PFSK-1 (cell line): Measurements from ENCODE around the gene MAN2A2.

Experiments
- FOXP2 ChIP-seq: optimal IDR thresholded peaks from 2 replicates; pipeline ENCODE3; 2011; ENCODE audit warnings: borderline replicate concordance, control low read depth, inconsistent platforms; ENCODE audit not compliant: insufficient read depth; ENCODE audit errors: extremely low read length, extremely low read depth
- POLR2AphosphoS5 ChIP-seq: IDR thresholded peaks from 2 replicates; pipeline ENCODE4 v1.6.1; 2012; ENCODE audit warnings: low read depth, mild to moderate bottlenecking, control low read depth, low read length, moderate library complexity
- SIN3A ChIP-seq: IDR thresholded peaks from 2 replicates; pipeline ENCODE4 v1.6.1; 2012; ENCODE audit warnings: mild to moderate bottlenecking, low read length, moderate library complexity, borderline replicate concordance; ENCODE audit not compliant: insufficient read depth
- TAF1 ChIP-seq: IDR thresholded peaks from 2 replicates; pipeline ENCODE4 v1.6.1; 2012; ENCODE audit warnings: low read length, control low read depth, borderline replicate concordance; ENCODE audit not compliant: insufficient read depth
- TF ChIP-seq, protein P1 (sequence below), 2 experiments: IDR thresholded peaks; 2 replicates each; pipeline versions ENCODE4 v1.6.1 to v1.8.0; 2011 to 2012; ENCODE audit warnings: low read depth in 2 of 2, low read length in 2 of 2, control low read depth in 1 of 2, inconsistent platforms in 1 of 2, mild to moderate bottlenecking in 1 of 2, moderate library complexity in 1 of 2; ENCODE audit not compliant: insufficient read depth in 1 of 2

MAN2A2 gene

DNA sequence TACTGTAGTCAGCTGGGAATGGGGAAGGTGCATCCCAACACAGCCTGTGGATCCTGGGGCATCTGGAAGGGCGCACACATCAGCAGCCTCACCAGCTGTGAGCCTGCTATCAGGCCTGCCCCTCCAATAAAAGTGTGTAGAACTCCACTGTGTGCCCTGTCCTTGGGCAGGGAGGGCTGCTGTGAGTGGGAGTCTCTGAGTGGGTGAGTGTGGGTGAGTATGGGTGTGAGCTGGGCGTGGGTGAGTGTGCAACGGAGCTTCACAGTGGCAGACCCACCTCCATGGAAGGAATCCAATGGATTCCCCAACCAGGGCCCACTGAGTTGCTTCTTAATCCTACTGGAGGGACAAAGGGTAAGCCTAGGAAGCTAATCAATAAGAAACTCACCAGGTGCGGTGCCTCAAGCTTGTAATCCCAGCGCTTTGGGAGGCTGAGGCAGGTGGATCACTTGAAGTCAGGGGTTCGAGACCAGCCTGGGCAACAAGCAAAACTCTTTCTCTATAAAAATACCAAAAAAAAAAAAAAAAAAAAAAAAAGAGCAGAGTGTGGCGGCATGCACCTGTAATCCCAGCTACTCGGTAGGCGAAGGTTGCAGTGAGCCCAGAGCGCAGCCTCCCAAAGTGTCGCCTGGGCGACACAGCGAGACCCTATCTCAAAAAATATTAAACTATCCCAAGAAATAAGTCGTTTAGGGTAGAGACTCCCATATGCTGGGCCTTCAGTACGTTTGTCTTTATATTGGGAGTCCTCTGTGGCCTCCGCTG, 51.0 kb downstream of the MAN2A2 start:
- no peak for TF ChIP-seq POLR2AphosphoS5
- TF ChIP-seq FOXP2: peak; percentile 7
- TF ChIP-seq SIN3A: no peak
- TF ChIP-seq, protein P1, sequence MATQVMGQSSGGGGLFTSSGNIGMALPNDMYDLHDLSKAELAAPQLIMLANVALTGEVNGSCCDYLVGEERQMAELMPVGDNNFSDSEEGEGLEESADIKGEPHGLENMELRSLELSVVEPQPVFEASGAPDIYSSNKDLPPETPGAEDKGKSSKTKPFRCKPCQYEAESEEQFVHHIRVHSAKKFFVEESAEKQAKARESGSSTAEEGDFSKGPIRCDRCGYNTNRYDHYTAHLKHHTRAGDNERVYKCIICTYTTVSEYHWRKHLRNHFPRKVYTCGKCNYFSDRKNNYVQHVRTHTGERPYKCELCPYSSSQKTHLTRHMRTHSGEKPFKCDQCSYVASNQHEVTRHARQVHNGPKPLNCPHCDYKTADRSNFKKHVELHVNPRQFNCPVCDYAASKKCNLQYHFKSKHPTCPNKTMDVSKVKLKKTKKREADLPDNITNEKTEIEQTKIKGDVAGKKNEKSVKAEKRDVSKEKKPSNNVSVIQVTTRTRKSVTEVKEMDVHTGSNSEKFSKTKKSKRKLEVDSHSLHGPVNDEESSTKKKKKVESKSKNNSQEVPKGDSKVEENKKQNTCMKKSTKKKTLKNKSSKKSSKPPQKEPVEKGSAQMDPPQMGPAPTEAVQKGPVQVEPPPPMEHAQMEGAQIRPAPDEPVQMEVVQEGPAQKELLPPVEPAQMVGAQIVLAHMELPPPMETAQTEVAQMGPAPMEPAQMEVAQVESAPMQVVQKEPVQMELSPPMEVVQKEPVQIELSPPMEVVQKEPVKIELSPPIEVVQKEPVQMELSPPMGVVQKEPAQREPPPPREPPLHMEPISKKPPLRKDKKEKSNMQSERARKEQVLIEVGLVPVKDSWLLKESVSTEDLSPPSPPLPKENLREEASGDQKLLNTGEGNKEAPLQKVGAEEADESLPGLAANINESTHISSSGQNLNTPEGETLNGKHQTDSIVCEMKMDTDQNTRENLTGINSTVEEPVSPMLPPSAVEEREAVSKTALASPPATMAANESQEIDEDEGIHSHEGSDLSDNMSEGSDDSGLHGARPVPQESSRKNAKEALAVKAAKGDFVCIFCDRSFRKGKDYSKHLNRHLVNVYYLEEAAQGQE (IDR thresholded peaks at IDR 0.05; ENCODE audit: insufficient read depth in 1 of 2, low read depth in 2 of 2, low read length in 2 of 2): no peak
- no peak for TF ChIP-seq TAF1

DNA sequence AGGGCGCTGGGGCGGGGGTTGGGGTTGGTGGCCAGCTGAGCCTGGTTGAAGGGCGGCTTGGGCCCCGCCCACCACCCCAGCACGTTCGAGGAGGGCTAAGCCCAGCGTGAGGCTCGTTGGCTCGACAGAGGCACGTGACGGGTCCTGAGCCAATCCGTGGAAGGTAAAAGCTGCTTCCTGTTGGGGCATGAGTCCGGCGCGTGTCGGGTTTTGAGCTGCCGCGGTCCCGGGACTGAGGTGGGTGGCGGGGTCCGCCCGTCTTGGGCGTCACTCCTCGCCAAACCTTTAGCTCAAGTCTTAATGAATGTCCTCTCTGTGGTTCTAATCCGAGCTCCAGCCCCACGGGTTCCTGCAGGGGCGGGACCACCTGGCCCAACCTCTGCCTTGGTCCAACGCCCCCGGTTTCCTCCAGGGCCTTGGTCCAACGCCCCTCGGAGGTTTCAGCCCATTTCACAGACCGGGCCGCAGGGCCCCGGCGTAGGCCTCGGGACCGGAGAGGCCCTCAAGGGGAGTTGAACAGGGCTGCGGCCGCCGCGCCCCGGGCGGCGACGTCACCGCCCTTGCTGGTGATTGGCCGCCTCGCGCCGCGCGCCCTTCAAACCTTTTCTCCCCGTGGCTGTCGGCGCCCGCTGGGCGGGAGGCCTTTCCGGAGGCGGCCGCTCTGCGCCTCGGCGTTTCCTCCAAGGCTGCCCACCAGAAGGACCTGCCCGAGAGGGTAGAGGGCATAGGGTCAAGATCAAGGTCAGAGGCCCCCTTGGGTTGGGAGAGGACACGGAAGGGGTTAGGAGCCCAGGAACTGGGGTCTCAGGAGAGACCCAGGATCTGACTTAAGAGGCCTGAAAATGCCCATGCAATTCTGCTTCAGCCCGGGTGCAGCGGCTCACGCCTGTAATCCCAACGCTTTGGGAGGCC, 51.9 kb downstream of the MAN2A2 start, which contains the start of gene RCCD1:
Gene RCCD1, plus strand, starts transcription at position 173 of the 912 bp plus-strand sequence. CDS start 1,851 bp downstream, outside the sequence.
- TF ChIP-seq SIN3A (peak; percentile 60; the same call in 1 of the 2 replicates), FOXP2 (peak; percentile 56), TAF1 (peak; percentile 78; the same call in 1 of the 2 replicates), POLR2AphosphoS5 (peak; percentile 94)
- TF ChIP-seq, protein P1 (IDR thresholded peaks at IDR 0.05; ENCODE audit: insufficient read depth in 1 of 2, low read depth in 2 of 2, low read length in 2 of 2): no peak

DNA sequence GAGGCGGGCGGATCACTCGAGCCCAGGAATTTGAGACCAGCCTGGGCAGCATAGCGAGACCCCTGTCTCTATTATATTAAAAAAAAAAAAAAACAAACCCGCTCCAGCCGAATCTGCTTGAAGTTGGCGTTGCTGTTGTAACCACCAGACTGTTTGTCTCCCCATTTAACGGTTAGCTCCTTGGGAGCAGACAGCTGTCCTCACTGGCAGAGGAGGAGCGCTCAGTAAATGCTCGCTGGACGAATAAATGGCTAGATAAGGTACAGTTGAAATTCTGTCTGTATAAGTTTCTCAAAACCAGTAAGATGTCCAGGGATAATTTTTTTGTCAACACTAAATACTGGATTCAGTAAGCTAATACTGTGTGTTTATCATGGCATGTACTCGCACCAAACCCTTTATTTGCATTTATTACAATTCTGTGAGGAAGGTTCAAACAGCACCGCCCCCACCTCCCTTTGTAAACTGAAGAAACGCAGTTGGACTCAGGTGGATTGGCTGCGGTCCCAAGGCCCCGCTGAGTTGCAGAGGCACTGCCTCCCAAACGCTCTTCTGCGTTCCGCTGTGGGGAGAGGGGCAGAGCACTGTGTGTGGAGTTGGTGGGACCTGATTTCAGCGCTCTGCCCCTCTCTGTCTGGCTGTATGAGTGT, 52.6 kb downstream of the MAN2A2 start:
- TF ChIP-seq POLR2AphosphoS5 (no peak), SIN3A (no peak), FOXP2 (no peak), TAF1 (no peak)
- TF ChIP-seq, protein P1 (IDR thresholded peaks at IDR 0.05; ENCODE audit: insufficient read depth in 1 of 2, low read depth in 2 of 2, low read length in 2 of 2): no peak

DNA sequence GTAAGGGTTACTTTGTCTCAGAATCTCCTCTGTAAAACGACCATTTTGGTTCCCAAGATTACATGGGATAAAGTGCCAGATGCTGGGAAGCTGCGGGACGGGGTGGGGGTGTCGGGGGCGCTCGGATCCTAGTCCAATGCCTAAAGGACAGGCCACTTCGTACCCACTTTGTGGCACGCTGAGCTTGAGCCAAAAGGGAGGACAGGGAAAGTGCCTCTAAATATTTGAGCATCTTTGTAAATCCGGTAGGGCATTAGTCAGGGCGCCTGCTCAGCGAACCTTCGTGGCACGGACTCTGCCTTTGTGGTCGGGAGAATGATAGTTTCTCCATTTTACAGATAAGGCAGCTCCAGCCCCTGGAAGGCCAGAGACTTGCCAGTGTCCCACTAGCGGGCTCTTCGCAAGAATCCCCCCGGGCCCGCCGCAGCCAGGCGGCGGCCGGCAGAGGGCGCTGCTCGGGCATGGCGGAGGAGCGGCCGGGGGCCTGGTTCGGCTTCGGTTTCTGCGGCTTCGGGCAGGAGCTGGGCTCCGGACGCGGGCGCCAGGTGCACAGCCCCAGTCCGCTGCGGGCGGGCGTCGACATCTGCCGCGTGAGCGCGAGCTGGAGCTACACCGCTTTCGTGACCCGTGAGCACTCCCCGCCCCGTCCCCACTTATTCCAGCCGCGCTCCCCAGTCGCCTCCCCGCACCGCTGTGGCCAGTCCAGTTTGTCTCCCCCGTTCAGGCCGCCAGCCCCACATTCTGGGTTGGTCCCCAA, 53.4 kb downstream of the MAN2A2 start:
- TF ChIP-seq TAF1: 0 out of 2 replicates have a peak, but pooled peaks have one; percentile 23
- TF ChIP-seq, protein P1 (IDR thresholded peaks at IDR 0.05; ENCODE audit: insufficient read depth in 1 of 2, low read depth in 2 of 2, low read length in 2 of 2): no peak
- TF ChIP-seq FOXP2: no peak
